Lower leg skin (tissue), 4 donors: ENCODE results near the gene CACNA1B. TPM values are rescaled to one million over a fixed set of nuclear protein-coding genes. Genes with fewer than 3 reads are reported as not detected.
"Not testable (repeated sequence)": the region's sequence is repeated elsewhere in the genome, so short reads cannot be mapped to it uniquely, and the experiment has no call there.

Experiments used
- DNase-seq, 2 donors: peaks; one replicate each; pipeline ENCODE4 v3.0.0-alpha.2; 2019; ENCODE audit warnings: low spot score in 2 of 2
- H3K4me3 ChIP-seq: fragments of 200-600 bp; sonication (generic); 2 replicates; pipeline ENCODE4 v1.5.1; 2017; ENCODE audit warnings: mild to moderate bottlenecking, low read depth; ENCODE audit not compliant: poor library complexity, severe bottlenecking
- CTCF ChIP-seq, 3 donors: fragments of 450-650 bp; IDR thresholded peaks; one replicate each; pipeline ENCODE4 v1.5.1; 2016; ENCODE audit warnings: antibody characterized with exemption in 3 of 3, mild to moderate bottlenecking in 3 of 3, moderate library complexity in 2 of 3
- POLR2A ChIP-seq, 2 donors: fragments of 450-650 bp; IDR thresholded peaks; one replicate each; pipeline ENCODE4 v1.6.1; 2016 to 2017; ENCODE audit warnings: antibody characterized with exemption in 2 of 2, mild to moderate bottlenecking in 1 of 2, moderate library complexity in 1 of 2
- WGBS, 2 donors: methylation state at CpG; one replicate each; pipeline ENCODE4 v1.1.5; 2018; 5-methylcytosine and 5-hydroxymethylcytosine counted together
- intact Hi-C: fragments of 100-400 bp; cut with DNase I; formaldehyde crosslinking; loops from one replicate; pipeline ENCODE4 v1.15.0; 2023; ENCODE audit warnings: low total_unique reads
- total RNA-seq, 4 donors: library from RNA; depleted of rRNA; stranded (reverse); fragments of >200 nt; gene quantifications; one replicate each; pipeline ENCODE4 v1.1.0, GENCODE V29; 2016

Gene CACNA1B
- not detected for total RNA-seq

GRCh38 chr9:137877506-137878122, at the start of gene CACNA1B:
Gene CACNA1B, plus strand, starts transcription at chr9:137877782. Its CDS starts 152 bp downstream, at chr9:137877934.
- H3K4me3 ChIP-seq, intact Hi-C loops: not testable (repeated sequence)
- peak in 1 of 2 donors; percentile 32 for DNase-seq
- WGBS, 2 donors, result no CpG with 5 or more reads among the region's 95 CpGs

GRCh38 chr9:137827908-137828526, 49.6 kb upstream of the CACNA1B start:
- TF ChIP-seq CTCF (IDR thresholded peaks at IDR 0.05) (no peak), POLR2A (IDR thresholded peaks at IDR 0.05) (no peak)
- intact Hi-C loops, result no loop called here
- DNase-seq, result no peak
- 95 to 99% methylated on average over 18 to 20 of the region's 20 CpGs for WGBS, 2 donors
- no peak overlapping the region for H3K4me3 ChIP-seq

DNA sequence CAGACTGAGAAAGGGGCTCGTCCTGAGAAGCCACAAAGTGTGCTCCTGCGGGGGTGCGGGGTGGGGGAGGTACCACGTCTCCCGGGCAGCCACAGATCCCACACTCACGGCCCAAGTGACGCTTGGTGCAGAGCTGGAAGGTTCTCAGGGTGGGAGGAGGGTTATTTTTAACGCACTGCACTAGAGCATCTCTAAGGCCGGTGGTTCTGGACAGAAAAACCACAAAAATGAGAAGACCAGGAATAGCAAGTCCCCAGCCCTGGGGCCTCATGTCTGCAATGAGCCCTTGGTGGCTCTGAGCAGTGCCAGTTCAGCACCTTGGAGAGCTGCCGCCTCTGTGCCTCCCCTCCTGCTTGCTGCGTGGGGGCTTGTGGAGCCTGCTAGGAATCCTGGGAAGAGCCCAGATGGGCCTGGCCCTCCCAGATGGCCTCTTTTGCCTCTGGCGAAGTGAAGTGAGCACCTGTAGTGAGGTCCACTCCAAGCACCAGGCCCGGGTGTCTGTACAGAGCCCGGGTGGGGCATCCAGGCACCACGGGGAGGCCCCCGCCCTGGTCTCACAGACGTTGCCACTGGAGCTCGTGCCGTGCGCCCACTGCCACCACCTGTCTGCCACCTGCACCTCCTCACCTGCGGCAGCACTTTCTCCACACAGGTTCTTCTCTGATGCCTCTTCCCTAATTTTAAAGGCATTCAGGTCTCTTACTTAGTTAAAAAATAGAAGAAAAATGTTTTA, 48.9 kb upstream of the CACNA1B start:
- TF ChIP-seq CTCF (IDR thresholded peaks at IDR 0.05), result no peak
- no peak for TF ChIP-seq POLR2A (IDR thresholded peaks at IDR 0.05)
- H3K4me3 ChIP-seq, result no peak overlapping the region
- no peak for DNase-seq
- intact Hi-C loops, result no loop called here
- WGBS, 2 donors, result 84 to 86% methylated on average over 16 to 20 of the region's 21 CpGs

DNA sequence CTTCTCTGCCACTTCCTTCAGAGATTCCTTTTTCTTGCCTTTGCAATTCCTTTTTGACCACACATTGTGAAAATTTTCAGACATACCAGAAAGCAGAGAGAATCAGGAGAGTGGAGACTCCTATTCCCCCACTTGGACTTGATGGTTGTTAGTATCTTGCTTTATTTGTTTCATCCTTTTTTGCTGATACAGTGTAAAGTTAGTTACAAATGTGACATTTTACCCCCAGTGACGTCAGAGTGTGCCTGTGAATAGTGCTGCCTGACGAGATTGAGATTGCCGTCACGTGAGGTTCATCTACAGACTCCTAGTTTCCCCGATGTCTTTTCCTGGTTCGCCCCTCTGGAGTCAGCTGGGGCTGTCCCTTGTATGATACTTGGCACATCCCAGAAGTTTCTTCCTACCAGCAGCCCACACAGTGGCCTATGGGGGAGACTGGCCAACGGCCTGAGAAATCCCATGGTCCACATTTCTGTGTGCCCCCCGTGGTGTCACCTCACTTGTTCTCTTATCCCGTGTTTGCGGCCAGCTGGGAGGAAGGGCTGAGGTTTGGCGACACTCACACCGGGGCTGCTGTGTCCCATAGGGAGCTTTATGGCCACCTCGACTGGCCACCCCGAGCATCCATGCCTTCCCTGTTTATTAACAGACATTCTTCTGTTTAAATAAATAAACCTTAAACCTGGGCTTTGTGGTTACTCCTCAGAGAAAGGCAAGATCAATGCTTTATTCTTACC, 48.2 kb upstream of the CACNA1B start:
- TF ChIP-seq POLR2A (IDR thresholded peaks at IDR 0.05) (no peak), CTCF (IDR thresholded peaks at IDR 0.05) (no peak)
- 95 to 98% methylated on average over 14 of the region's 14 CpGs for WGBS, 2 donors
- intact Hi-C loops, result no loop called here
- H3K4me3 ChIP-seq, result no peak overlapping the region
- DNase-seq, result no peak

- DNase-seq, result no peak
- H3K4me3 ChIP-seq, result no peak overlapping the region
- intact Hi-C loops, result no loop called here
- WGBS, 2 donors, result 95 to 97% methylated on average over 20 of the region's 20 CpGs
- TF ChIP-seq CTCF (IDR thresholded peaks at IDR 0.05), result no peak
- TF ChIP-seq POLR2A (IDR thresholded peaks at IDR 0.05), result no peak
These were observed 45.3 kb upstream of the CACNA1B start for GRCh38 chr9:137832191-137832700.
